C4-2B (cell line): ENCODE measurements around the gene RDM1.

Experiments
- ZFX ChIP-seq: fragments of 450-650 bp; IDR thresholded peaks from 2 replicates; pipeline ENCODE4 v1.6.1; 2017
- TF ChIP-seq, protein P1 (sequence below): fragments of 450-650 bp; conservative IDR thresholded peaks from 2 replicates; pipeline ENCODE4 v1.5.1; 2017; ENCODE audit warnings: mild to moderate bottlenecking

DNA sequence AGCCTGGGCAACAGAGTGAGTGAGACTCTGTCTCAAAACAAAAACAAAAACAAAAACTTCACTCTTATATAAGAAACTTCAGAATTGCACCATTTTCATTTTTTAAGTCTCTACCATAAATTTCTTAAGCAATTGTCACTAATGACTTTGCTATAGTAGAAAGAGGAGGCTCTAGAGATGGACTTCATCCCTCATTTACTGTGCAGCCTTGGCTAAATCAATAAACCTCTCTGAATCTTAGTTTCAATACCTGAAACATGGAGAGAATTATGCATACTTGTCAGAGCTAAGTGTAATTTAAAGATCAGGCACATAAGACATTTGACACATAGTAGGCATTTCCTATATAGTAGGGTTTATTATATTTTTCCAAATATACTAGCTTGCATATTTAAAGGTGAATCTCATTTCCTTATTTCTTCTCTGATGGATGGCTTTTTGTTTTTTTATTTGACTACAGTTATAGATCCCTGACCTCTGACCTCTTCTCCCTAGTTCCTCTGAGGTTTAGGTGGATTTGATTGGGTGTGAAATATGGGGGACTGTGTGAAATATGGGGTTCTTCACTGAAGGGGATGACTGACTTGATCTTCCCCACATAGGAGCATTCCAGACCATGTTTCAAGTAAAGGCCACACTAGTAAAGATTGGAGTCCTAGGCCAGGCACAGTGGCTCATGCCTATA is 53.1 kb downstream of the RDM1 start:
- TF ChIP-seq, protein P1, sequence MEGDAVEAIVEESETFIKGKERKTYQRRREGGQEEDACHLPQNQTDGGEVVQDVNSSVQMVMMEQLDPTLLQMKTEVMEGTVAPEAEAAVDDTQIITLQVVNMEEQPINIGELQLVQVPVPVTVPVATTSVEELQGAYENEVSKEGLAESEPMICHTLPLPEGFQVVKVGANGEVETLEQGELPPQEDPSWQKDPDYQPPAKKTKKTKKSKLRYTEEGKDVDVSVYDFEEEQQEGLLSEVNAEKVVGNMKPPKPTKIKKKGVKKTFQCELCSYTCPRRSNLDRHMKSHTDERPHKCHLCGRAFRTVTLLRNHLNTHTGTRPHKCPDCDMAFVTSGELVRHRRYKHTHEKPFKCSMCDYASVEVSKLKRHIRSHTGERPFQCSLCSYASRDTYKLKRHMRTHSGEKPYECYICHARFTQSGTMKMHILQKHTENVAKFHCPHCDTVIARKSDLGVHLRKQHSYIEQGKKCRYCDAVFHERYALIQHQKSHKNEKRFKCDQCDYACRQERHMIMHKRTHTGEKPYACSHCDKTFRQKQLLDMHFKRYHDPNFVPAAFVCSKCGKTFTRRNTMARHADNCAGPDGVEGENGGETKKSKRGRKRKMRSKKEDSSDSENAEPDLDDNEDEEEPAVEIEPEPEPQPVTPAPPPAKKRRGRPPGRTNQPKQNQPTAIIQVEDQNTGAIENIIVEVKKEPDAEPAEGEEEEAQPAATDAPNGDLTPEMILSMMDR = no peak
- no peak for TF ChIP-seq ZFX
